ENCODE data around the gene CCDC148.

Gene CCDC148

DNA sequence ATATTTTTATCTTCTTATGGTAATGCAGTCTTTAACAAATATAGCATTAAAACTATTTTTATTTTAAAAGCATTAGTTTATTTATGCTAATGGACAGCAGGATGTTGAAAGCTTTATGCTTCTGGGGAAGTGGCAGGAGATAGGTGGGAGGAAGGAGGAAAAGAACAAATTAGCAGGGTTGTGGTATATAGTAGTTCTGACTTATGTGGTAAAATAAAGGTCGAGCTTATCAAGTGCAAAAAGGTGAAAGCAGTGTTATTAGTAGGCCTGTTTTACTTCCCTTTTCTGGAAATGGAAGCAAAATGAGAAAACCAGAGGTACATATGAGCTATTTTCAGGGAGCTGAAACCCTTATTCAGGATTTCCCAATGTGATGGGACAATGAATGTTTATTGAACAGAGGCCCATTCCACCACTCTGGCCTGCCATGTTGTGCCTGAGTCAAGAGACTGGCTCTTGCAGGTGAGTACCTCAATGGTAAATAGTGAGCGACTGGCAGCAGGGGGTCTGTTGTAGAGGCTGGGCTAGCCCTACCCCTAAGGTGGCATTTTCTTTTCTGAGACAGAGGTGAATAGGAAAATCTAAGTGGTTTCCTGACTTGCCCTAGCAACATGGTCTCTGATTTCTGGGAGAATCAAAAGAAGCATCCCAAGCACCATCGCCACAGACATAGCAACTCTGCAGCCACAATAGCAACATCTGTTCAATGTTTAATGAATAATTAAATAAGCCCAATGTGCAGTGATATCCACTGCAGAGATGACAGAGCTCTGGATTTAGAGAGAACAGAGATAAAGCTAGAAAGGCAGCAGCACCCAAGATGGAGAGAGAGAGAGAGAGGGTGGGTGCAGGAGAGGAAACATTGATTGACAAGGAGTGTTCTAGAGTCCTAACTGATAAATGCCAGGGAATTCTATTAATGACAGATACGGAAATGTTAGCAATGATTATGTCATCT is 235.2 kb downstream of the CCDC148 start:
- Histone ChIP-seq H3K79me2 (ENCODE audit: insufficient read depth, low read length) (no peaks in the 10 kb centered on the region), H3K27ac (ENCODE audit: low read depth, low read length) (no peak overlapping the region), H4K20me1 (ENCODE audit: low read depth, low read length) (no peaks in the 10 kb centered on the region), H3K27me3 (ENCODE audit: low read length) (no peaks in the 10 kb centered on the region), H3K9ac (ENCODE audit: low read length) (no peak overlapping the region), H2AFZ (ENCODE audit: low read depth, low read length, severe bottlenecking) (no peak overlapping the region), H3K9me2 (replicated peaks; ENCODE audit: insufficient read depth, low read length) (no peaks in the 10 kb centered on the region), H3K4me2 (ENCODE audit: low read depth, low read length, poor library complexity, severe bottlenecking) (no peak overlapping the region), H3K36me3 (ENCODE audit: low read length) (no peaks in the 10 kb centered on the region), H3K4me3 (ENCODE audit: insufficient read depth, low read length, poor library complexity, severe bottlenecking) (no peak overlapping the region), H3K9me3 (ENCODE audit: insufficient read depth, low read length) (no peaks in the 10 kb centered on the region), H3F3A (ENCODE audit: insufficient read depth) (no peaks in the 10 kb centered on the region)
- TF ChIP-seq EZH2phosphoT487 (conservative IDR thresholded peaks at IDR 0.05; ENCODE audit: low read length): no peak
- TF ChIP-seq, protein P1, sequence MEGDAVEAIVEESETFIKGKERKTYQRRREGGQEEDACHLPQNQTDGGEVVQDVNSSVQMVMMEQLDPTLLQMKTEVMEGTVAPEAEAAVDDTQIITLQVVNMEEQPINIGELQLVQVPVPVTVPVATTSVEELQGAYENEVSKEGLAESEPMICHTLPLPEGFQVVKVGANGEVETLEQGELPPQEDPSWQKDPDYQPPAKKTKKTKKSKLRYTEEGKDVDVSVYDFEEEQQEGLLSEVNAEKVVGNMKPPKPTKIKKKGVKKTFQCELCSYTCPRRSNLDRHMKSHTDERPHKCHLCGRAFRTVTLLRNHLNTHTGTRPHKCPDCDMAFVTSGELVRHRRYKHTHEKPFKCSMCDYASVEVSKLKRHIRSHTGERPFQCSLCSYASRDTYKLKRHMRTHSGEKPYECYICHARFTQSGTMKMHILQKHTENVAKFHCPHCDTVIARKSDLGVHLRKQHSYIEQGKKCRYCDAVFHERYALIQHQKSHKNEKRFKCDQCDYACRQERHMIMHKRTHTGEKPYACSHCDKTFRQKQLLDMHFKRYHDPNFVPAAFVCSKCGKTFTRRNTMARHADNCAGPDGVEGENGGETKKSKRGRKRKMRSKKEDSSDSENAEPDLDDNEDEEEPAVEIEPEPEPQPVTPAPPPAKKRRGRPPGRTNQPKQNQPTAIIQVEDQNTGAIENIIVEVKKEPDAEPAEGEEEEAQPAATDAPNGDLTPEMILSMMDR (IDR thresholded peaks at IDR 0.05; ENCODE audit: insufficient read depth, low read length, poor library complexity, severe bottlenecking): no peak

DNA sequence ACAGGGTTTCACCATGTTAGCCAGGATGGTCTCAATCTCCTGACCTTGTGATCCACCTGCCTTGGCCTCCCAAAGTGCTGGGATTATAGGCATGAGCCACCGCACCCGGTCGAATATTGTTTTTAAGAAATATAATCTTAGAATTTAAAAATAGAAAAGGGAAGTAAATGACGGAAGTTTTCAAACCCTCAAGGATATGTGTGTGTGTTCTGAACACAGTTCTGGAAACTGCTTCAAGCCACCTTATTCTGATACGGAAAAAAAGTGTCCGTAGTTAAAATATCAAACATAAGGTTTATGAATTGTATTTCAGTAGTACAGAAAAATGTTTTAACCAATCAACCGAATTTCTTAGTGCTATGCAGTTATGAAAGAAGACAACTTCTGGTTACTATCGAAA is 239.0 kb downstream of the CCDC148 start:
- Histone ChIP-seq H3K27me3 (ENCODE audit: low read length) (no peaks in the 10 kb centered on the region), H3K79me2 (ENCODE audit: insufficient read depth, low read length) (no peaks in the 10 kb centered on the region), H3K9ac (ENCODE audit: low read length) (no peak overlapping the region), H3K4me2 (ENCODE audit: low read depth, low read length, poor library complexity, severe bottlenecking) (no peak overlapping the region), H3F3A (ENCODE audit: insufficient read depth) (no peaks in the 10 kb centered on the region), H3K36me3 (ENCODE audit: low read length) (no peaks in the 10 kb centered on the region), H2AFZ (ENCODE audit: low read depth, low read length, severe bottlenecking) (no peak overlapping the region), H3K9me3 (ENCODE audit: insufficient read depth, low read length) (no peaks in the 10 kb centered on the region), H4K20me1 (ENCODE audit: low read depth, low read length) (no peaks in the 10 kb centered on the region), H3K27ac (ENCODE audit: low read depth, low read length) (no peak overlapping the region), H3K4me3 (ENCODE audit: insufficient read depth, low read length, poor library complexity, severe bottlenecking) (no peak overlapping the region), H3K9me2 (replicated peaks; ENCODE audit: insufficient read depth, low read length) (no peaks in the 10 kb centered on the region)
- TF ChIP-seq, protein P1 (IDR thresholded peaks at IDR 0.05; ENCODE audit: insufficient read depth, low read length, poor library complexity, severe bottlenecking): no peak
- no peak for TF ChIP-seq EZH2phosphoT487 (conservative IDR thresholded peaks at IDR 0.05; ENCODE audit: low read length)

DNA sequence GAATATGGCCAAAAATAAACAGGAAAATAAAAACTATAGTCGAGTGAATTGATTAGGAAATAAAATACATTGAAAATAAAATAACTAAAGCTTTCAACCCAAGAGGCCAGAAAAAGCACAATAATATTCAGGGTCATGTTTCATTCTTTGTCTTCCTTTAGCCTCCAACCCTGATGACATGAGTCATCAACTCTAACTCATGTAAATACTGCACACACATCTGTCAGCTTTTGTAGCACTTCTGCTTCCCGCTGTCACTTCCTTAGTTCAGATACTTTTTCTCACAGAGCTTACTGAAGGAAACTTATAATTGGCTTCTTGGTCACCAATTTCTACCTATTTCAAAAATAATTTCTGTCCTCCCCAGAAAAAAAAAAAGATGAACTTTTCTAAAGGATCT is 242.1 kb downstream of the CCDC148 start:
- no peaks in the 10 kb centered on the region for H3F3A ChIP-seq (ENCODE audit: insufficient read depth)
- H3K36me3 ChIP-seq (ENCODE audit: low read length): no peaks in the 10 kb centered on the region
- H3K9me2 ChIP-seq (replicated peaks; ENCODE audit: insufficient read depth, low read length): no peaks in the 10 kb centered on the region
- no peaks in the 10 kb centered on the region for H3K79me2 ChIP-seq (ENCODE audit: insufficient read depth, low read length)
- H3K27ac ChIP-seq (ENCODE audit: low read depth, low read length): no peak overlapping the region
- no peaks in the 10 kb centered on the region for H3K9me3 ChIP-seq (ENCODE audit: insufficient read depth, low read length)
- no peak for TF ChIP-seq EZH2phosphoT487 (conservative IDR thresholded peaks at IDR 0.05; ENCODE audit: low read length)
- TF ChIP-seq, protein P1 (IDR thresholded peaks at IDR 0.05; ENCODE audit: insufficient read depth, low read length, poor library complexity, severe bottlenecking): no peak
- H3K4me3 ChIP-seq (ENCODE audit: insufficient read depth, low read length, poor library complexity, severe bottlenecking): no peak overlapping the region
- no peaks in the 10 kb centered on the region for H3K27me3 ChIP-seq (ENCODE audit: low read length)
- H3K9ac ChIP-seq (ENCODE audit: low read length): no peak overlapping the region
- H3K4me2 ChIP-seq (ENCODE audit: low read depth, low read length, poor library complexity, severe bottlenecking): no peak overlapping the region
- no peaks in the 10 kb centered on the region for H4K20me1 ChIP-seq (ENCODE audit: low read depth, low read length)
- H2AFZ ChIP-seq (ENCODE audit: low read depth, low read length, severe bottlenecking): no peak overlapping the region
